HG03060 (cell line): ENCODE data around the gene MOBP.
"Not testable (repeated sequence)": the region's sequence is repeated elsewhere in the genome, so short reads cannot be mapped to it uniquely, and the experiment has no call there.

Source experiments
- ATAC-seq: cut with Tn5 transposase; IDR thresholded peaks from one replicate; pipeline ENCODE4 v1.9.1; 2021; ENCODE audit warnings: low read depth, moderate number of reproducible peaks; ENCODE audit not compliant: unreplicated experiment

The MOBP gene

DNA sequence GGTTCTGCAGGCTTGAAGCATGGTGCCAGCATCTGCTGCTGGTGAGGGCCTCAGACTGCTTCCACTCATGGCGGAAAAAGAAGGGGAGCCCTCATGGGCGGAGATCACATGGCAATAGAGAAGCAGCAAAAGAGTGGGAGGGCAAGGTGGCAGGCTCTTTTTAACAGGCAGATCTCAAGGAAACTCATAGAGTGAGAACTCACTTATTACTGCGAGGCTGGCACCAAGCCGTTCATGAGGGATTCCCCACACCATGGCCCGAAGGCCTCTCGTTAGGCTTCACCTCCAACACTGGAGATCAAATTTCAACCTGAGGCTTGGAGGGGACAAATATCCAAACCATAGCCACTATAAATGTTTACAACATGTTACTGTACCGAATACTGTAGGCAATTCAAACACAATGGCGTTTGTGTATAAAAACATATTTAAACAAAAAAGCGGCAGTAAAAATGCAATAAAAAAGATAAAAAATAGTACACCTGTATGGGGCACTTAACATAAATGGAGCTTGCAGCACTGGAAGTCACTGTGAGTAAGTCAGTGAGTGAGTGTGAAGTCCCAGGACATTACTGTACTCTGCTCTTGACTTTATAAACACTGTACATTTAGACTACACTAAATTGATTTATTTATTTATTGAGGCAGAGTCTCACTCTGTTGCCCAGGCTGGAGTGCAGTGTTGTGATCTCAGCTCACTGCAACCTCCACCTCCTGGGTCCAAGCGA lies 18.8 kb upstream of the MOBP start:
- no peak for ATAC-seq

DNA sequence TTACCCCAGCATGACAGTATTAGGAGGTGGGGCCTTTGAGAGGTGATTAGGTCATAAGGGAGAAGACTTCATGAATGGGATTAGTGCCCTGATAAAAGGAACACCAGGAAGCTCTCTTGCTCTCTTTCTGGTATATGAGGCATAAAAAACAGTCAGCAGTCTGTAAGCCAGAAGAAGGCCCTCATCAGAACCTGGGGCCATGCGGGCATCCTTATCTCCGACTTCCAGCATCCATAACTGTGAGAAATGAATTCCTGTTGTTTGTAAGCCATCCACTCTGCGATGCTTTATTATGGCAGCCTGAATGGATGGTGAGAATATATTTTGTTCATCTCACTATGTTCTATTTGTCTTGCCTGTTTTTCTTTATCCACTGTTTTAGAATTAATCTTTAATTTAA lies 17.7 kb upstream of the MOBP start:
- ATAC-seq = no peak

DNA sequence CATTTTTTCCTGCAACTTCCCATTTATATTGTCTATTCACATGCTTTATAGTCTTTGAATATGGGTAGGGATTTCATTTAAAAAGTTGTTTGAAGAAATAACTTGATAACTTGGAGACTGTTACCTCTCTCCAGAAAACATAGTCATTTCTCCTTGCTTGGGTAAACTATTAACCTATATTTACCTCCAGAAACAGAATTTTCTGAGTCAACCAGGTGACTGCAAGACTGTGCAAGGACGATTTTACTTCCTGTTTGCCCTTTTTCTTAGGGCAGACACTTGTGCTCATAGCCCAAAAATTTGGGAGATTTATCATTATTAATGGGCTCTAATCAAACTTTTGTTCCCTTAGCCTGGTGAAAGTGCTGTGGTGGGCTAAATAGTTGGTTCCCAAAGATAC lies 14.3 kb upstream of the MOBP start:
- ATAC-seq = no peak

DNA sequence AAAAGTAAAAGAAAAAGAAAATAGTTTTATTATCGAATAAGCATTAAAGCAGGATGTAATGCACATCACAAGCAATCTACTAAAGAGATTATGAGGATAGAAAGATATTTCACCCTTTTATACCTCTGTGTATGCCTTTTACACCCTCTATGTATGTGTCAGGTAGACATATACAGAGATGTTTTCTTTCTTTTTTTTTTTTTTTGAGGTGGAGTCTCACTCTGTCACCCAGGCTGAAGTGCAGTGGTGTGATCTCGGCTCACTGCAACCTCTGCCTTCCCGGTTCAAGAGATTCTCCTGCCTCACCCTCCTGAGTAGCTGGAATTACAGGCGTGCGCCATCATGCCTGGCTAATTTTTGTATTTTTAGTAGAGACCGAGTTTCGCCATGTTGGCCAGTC lies 13.6 kb upstream of the MOBP start:
- not testable (repeated sequence) for ATAC-seq

DNA sequence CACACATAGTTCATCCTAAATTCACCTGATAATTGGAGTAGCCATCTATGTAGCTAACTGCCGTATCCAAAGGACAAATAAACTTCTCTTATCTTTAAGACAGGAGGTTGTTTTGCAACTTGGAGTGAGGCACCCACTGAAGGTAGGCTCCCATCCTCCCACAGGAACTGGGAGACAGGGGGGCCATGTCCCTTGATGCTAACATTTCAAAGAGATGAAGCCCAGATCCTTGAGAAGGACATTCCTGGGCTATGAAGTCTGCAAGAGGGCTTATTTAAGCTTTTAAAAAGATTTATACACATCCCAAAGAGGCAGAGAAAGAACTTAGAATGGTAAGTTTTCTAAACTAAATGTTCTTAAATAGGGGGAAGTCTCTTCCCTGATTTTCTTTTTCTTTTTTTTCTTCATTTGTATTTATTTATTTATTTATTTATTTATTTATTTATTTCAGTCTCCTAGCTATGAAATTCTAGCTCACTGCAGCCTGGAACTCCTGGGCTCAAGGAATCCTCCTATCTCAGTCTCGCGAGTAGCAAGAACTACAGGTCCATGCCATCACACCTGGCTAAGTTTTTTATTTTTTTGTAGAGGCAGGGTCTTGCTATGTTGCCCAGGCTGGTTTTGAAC lies 12.8 kb upstream of the MOBP start:
- ATAC-seq = no peak

DNA sequence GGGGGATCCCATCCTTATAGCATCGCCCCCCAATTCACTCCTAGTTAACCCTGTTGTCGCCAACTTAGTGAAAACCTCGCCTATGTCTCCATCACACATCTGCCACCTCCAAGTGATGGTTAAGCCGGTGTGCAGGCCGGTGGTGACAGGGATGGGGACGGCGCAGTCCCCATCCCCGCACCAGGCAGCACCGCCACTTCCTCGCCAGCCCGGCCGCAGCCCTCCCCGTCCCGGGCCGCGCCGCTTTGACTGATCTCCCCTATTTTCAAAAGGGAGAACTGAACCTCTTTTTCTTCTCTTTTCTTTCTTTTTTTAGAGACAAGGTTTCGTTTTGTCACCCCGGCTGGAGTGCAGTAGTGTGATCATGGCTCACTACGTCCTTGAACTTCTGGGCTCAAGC lies 11.3 kb upstream of the MOBP start:
- ATAC-seq = no peak

DNA sequence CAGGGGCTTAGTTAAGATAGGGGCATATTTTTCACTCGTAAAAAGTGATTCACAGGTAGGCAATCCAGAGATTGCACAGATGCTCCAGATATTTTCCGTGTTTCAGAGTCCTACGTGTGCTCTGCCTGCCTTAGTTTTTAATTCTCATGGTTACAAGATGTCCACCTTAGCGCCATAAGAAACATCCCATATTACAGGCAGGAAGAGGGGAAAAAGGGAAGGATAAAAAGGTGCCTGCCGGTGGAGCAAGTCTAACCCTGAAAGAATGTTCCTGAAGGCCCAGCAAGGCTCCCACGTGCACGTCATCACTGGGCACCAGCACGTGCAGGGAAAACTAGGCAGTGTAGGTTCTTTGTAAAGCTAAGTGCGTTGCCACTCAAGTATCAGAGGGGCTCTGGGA lies 10.1 kb upstream of the MOBP start:
- ATAC-seq = no peak

DNA sequence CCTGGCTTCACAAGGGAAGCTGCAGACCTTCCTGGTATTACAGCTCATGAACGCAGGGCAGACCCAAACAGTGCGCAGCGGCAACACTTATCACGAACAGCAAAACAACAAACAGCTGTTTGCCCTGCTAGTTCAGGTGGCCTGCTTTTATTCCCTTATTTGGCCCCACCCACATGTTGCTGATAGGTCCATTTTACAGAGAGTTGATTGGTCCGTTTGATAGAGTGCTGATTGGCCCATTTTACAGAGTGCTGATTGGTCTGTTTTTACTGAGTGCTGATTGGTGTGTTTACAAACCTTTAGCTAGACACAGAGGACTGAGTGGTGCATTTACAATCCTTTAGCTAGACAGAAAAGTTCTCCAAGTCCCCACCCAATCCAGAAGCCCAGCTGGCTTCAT lies 8.9 kb upstream of the MOBP start:
- not testable (repeated sequence) for ATAC-seq

DNA sequence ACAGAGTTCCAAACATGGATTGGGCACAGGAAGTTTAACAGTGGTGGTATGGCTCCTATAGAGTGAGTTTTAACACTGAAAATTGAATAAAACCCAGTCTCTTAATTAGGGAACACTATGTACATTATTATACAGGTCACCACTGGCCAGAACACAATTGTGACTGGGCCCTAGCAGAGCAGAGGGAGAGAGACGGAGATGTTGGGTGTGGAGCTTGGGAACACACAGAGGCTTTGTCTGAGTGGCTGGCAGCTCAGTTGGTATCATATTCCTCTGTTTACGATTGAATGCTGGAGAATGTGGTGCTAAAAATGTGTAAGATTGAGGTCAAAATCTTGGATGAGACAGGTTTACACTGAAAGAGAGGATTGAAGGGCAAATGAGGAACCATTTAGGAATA lies 6.8 kb upstream of the MOBP start:
- ATAC-seq = no peak

DNA sequence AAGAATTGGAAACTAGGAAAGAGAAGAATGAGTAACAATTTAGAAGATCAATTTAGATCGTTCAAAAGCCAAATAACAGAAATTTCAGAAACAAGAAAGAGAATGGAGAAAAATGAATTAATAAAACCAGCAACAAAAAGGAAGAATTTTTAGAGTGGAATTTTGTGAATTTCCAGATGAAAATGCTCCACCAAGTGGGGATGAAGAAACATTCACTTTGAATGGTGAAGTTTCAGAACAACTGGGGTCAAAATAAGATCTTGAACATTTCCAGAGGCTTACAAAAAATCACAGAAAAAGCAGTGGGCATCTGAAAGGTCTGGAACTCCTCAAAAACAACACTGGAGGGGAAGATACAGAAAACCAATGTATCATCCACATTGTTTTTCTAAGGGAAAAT lies 4.2 kb upstream of the MOBP start:
- no peak for ATAC-seq

DNA sequence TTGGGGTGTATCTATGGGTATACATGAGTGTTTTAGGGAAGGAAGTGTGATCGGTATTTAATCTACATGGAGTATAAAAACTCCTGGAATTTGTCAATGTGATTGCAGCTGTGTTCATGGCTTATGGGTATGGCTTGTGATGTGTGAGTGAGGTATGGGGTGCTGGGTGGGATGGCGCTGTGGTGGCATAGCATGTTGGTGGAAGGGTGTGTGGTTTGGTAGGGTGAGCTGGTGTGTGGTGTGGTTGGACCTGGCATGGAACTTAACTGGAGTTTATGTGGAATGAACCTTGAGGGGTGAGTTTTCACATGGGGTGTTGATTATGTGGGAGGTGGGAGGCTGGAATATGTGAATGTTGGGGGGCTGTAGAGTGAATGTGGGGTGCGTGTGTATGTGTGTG lies 492 bp upstream of the MOBP start:
- no peak for ATAC-seq

DNA sequence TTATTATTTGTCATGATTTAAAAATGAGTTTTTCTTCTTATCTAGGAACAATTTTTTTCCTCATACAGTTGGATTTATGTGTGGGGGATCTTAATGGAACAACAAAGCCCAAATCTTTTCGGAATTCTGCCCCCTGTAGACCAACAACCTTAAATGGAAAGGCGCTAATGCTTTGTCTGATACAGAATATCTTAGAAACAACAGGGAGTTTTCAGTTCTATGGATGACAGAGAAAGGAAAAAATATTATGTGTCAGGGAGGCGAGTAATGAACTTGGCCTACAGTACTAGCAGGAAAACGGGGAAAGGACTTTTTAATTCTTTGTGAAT lies 592 bp downstream of the MOBP start:
- no peak for ATAC-seq

DNA sequence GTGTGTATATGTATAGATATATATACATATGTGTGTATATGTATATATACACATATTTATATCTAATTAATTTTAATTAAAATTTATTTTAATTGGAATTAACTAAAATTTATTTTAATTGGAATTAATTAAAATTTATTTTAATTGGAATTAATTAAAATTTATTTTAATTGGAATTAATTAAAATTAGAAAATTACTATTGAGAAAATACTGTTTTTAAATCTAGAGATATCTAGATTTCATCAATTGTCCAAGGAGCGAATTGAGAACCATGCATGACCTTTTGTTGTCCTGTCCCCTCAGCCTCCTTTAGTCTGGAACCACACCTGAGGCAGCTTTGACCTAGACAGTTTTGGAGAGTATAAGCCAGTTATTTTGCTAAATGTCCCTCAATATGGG lies 1.8 kb downstream of the MOBP start:
- no peak for ATAC-seq

DNA sequence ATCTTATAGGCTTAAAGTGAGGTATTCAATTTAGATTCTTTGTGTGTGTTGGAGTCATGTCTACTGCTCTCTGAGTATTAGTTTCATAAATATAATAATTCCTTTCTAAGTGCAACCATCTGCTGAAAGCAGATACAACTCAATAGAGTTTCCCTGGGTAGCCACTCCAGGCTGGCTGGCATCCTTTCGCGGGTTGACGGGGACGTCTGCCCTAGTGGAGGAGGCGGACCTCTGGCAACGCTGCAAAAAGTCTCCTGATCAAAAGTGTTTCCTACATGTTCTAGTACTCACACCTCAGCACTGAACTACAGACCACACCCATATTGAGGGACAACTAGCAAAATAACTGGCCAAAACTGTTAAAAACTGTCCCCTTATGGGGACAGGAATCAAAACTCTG lies 2.5 kb downstream of the MOBP start:
- no peak for ATAC-seq

DNA sequence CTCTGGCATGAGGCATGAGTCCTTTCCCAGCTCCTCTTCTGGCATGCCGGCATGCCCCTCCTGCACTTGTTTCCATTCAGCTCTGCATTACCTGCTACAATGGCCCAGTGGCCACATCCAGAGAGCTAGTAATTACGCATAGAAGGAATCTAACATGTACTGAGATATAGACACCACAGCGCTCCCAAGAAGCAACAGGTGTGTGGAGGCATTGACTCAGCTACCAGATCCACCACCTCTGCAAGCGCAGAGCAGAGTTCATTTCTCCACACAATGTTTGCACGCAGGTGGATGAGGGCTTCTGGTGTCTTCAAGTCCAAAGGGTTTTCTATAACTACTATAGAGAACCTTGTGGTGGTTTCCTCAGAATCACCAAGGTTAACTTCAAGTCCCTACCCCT lies 4.2 kb downstream of the MOBP start:
- no peak for ATAC-seq

DNA sequence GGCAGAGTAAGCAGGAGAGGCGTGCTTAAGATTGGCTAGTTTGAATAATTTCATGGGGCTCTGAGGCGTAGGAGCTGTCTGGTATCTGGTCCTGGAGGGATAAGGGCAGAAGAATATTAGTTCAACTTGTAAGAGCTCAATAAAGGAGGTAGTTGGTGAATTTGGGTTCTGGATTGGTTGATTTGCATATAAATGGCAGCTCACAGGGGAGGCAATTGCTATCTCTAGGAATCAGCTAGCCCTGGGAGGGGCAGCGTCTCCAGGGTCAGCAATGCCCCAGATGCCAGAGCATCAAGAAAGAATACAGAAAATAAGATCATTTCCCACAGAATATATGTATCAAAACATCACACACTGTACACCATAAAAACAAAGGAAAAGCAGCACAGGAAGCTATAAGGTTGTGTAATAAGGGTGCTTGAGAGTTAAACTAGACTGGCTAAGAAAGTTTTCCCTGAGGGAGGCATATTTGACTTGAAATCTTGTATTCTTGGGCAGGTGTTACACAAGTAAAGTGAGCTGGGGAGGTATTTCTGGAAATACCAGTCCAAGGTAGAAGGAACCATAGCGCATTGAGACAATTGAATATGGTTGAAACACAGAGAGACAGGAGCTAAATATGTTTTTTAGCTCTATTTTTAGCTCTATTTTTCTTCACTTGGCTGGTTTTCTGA lies 6.1 kb downstream of the MOBP start:
- ATAC-seq = no peak

DNA sequence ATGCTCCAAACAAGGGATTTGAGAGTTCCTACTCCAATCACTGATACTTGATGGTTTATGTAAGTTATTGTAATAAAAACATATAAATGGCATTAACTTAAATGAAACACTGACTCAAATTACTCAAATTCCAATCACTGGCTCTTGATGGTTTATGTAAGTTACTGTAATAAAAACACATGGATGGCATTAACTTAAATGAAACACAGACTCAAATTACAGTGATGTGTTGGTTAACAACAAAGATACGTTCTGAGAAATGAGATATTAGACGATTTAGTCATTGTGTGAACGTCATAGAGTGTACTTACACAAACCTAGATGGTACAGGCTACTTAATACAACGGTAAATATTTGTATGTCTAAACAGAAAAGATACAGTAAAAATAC lies 6.6 kb downstream of the MOBP start:
- no peak for ATAC-seq

DNA sequence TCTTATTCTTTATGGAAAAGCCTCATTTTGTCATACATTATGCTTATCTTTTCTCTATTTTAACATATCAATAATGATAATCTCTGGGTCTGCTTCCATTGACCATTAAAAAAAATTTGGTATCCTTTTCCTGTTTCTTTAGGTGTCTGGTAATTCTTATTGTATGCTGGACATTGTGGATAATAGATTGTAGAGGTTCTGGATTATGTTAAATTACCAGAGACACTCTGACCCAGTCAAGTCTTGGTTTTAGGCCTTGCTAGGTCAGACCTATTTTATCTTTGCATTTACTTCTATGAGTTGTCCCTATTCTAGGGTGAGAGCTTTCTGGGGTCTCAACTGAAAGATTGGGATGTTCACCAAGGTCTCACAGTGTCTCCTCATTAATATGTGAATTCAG lies 9.3 kb downstream of the MOBP start:
- no peak for ATAC-seq

DNA sequence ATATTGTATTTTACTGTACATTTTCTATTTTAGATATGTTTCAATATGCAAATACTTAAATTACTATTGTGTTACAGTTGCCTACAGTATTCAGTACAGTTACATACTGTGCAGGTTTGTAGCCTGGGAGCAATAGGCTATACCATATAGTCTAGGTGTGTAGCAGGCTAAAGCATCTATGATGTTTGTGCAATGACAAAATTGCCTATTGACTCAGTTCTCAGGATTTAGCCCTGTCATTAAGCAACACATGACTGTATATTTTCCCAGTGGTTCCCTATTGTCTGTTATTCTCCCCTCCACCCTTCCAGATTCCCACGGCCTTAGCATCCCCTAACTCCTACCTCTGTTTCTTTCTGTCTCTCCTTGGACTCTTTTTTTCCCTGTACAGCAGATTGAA lies 10.7 kb downstream of the MOBP start:
- ATAC-seq = no peak

DNA sequence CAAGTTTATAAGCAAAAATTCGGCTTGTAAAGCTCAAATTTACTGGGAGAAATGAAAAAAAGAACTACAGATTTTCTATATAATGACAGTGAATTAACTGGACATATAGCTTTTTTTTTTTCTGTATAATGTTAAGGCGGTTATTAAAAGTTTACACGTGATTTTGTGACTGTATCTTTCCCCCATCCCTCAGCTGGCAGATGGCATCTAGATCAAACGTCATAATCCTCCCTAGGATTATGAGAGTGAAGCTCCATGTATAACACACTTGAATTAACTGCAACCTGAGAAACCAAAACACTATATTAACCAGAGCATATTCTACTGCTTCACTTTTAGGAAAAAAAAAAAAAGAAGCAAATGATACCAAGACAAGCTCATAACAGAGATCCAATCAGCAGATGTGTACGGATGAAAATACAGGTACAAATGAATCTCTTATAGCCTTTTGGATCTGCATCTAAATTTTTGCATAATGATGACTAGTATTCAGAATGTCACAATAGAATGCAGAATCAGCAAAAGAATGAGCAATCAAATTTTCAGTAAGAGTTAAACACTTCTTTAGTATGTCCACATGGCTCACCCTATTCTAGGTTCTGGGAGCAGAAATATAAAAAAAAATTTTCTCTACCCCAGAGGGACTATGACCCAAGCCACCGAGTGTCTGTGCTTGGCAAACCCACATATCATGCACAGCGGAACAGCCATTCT lies 12.4 kb downstream of the MOBP start:
- ATAC-seq = no peak

DNA sequence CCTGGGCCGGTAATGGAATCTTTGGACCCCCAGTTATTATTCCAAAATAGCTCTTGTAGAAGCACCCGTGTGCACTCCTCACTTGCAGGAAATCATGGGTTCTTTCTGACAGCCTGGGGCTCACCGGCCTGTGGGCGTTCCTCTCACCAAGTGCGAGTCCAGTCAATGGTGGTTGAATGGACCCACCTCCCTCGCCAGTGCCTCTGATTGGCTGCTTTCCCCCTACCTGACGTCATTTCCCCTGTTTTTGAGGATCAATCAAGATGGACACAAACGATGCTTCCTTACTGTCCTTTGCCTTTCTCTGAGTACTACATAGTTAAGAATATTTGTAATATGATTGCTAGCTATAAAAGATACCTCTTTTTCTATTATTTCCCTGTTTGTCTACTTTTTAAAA lies 18.1 kb downstream of the MOBP start:
- no peak for ATAC-seq

DNA sequence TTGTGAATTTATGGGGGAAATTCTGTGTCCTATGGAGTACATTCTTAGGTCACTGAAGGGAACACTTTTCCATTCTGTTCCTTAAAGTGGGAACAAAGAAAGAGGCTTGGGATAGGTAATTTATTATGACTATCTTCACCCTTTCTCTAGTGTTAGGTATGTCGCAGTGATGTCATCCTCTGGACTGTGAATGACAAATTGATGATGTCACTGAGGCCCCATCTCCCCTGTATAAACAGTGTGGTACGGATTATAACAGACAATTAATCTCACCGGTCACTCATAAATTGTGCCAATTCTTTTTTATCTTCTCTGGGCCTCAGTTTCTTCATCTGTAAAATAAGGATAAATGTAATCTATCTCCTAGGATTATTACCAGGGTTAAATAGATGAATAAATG lies 23.5 kb downstream of the MOBP start:
- no peak for ATAC-seq
